H9 (cell line): ENCODE results near the gene ACSF3. TPM values are rescaled to one million over a fixed set of nuclear protein-coding genes. Genes with fewer than 3 reads are reported as not detected.

Experiments used
- DNase-seq: peaks from one replicate; pipeline ENCODE4 v3.0.0-alpha.2; 2017
- H2AFZ ChIP-seq: one replicate; pipeline ENCODE4 v1.6.1; 2013; ENCODE audit warnings: mild to moderate bottlenecking, low read length, control low read depth, moderate library complexity
- H2AK5ac ChIP-seq: 2 replicates; pipeline ENCODE4 v1.6.1; 2013; ENCODE audit warnings: low read length, control low read depth, mixed read lengths; ENCODE audit not compliant: insufficient read length
- H2BK120ac ChIP-seq: one replicate; pipeline ENCODE4 v1.6.1; 2013; ENCODE audit warnings: low read depth, mild to moderate bottlenecking, low read length, control low read depth, inconsistent platforms; ENCODE audit not compliant: poor library complexity, severe bottlenecking
- H2BK12ac ChIP-seq: 2 replicates; pipeline ENCODE4 v1.6.1; 2013; ENCODE audit warnings: low read length, control low read depth, mixed read lengths, low read depth; ENCODE audit not compliant: insufficient read length
- H2BK15ac ChIP-seq: 2 replicates; pipeline ENCODE4 v1.6.1; 2013; ENCODE audit warnings: low read depth, low read length, control low read depth
- H2BK20ac ChIP-seq: one replicate; pipeline ENCODE4 v1.6.1; 2013; ENCODE audit warnings: low read depth, mild to moderate bottlenecking, low read length, control low read depth, inconsistent platforms; ENCODE audit not compliant: poor library complexity, severe bottlenecking
- H2BK5ac ChIP-seq: 2 replicates; pipeline ENCODE4 v1.6.1; 2013; ENCODE audit warnings: low read length, control low read depth, mixed read lengths; ENCODE audit not compliant: insufficient read length
- H3K14ac ChIP-seq: 2 replicates; pipeline ENCODE4 v1.6.1; 2013; ENCODE audit warnings: low read length, control low read depth; ENCODE audit not compliant: insufficient read depth
- H3K18ac ChIP-seq: 2 replicates; pipeline ENCODE4 v1.6.1; 2013; ENCODE audit warnings: low read depth, mild to moderate bottlenecking, mixed read lengths, low read length, control low read depth; ENCODE audit not compliant: insufficient read length
- H3K23ac ChIP-seq: 2 replicates; pipeline ENCODE4 v1.6.1; 2013; ENCODE audit warnings: low read length, control low read depth, mixed read lengths, low read depth; ENCODE audit not compliant: insufficient read length
- H3K23me2 ChIP-seq: 2 replicates; pipeline ENCODE4 v1.6.1; 2013; ENCODE audit warnings: low read depth, mild to moderate bottlenecking, mixed read lengths, low read length, control low read depth; ENCODE audit not compliant: insufficient read length, poor library complexity, severe bottlenecking
- H3K27ac ChIP-seq: 2 replicates; pipeline ENCODE4 v1.5.1; 2013; ENCODE audit warnings: low read length, control low read depth, mixed read lengths, low read depth; ENCODE audit not compliant: insufficient read length
- H3K27me3 ChIP-seq: 2 replicates; pipeline ENCODE4 v1.6.1; 2013; ENCODE audit warnings: low read length, control low read depth, inconsistent platforms; ENCODE audit not compliant: insufficient read depth
- H3K4ac ChIP-seq: 2 replicates; pipeline ENCODE4 v1.6.1; 2013; ENCODE audit warnings: low read depth, mild to moderate bottlenecking, control low read depth, inconsistent platforms, low read length, moderate library complexity
- H3K4me1 ChIP-seq: 2 replicates; pipeline ENCODE4 v1.6.1; 2013; ENCODE audit warnings: low read length, control low read depth, inconsistent platforms; ENCODE audit not compliant: insufficient read depth
- H3K4me2 ChIP-seq: 2 replicates; pipeline ENCODE4 v1.6.1; 2013; ENCODE audit warnings: low read length, control low read depth, mixed read lengths; ENCODE audit not compliant: insufficient read length, insufficient read depth
- H3K56ac ChIP-seq: 2 replicates; pipeline ENCODE4 v1.6.1; 2013; ENCODE audit warnings: low read depth, mild to moderate bottlenecking, mixed read lengths, low read length, control low read depth; ENCODE audit not compliant: insufficient read length
- H3K79me1 ChIP-seq: 2 replicates; pipeline ENCODE4 v1.6.1; 2013; ENCODE audit warnings: low read depth, mild to moderate bottlenecking, moderate library complexity, low read length, control low read depth, inconsistent platforms; ENCODE audit not compliant: insufficient read depth, poor library complexity, severe bottlenecking
- H3K79me2 ChIP-seq: 2 replicates; pipeline ENCODE4 v1.6.1; 2013; ENCODE audit warnings: low read length, control low read depth, inconsistent platforms; ENCODE audit not compliant: insufficient read depth
- H3K9ac ChIP-seq: 2 replicates; pipeline ENCODE4 v1.6.1; 2013; ENCODE audit warnings: low read length, control low read depth, mixed read lengths; ENCODE audit not compliant: insufficient read length; ENCODE audit errors: extremely low read depth
- H3K9me3 ChIP-seq: one replicate; pipeline ENCODE4 v1.6.1; 2013; ENCODE audit warnings: low read depth, low read length, inconsistent platforms; ENCODE audit not compliant: control insufficient read depth
- H3T11ph ChIP-seq: one replicate; pipeline ENCODE4 v1.6.1; 2013; ENCODE audit warnings: mild to moderate bottlenecking, low read length, control low read depth, inconsistent platforms
- H4K20me1 ChIP-seq: one replicate; pipeline ENCODE4 v1.6.1; 2013; ENCODE audit not compliant: control insufficient read depth, insufficient read length, insufficient read depth
- H4K5ac ChIP-seq: 2 replicates; pipeline ENCODE4 v1.6.1; 2013; ENCODE audit warnings: low read depth, mild to moderate bottlenecking, mixed read lengths, low read length, control low read depth; ENCODE audit not compliant: insufficient read length
- H4K8ac ChIP-seq: replicated peaks from 2 replicates; pipeline ENCODE4 v1.6.1; 2013; ENCODE audit warnings: low read length, control low read depth, mixed read lengths, low read depth; ENCODE audit not compliant: insufficient read length
- H4K91ac ChIP-seq: 2 replicates; pipeline ENCODE4 v1.6.1; 2013; ENCODE audit warnings: low read depth, mild to moderate bottlenecking, moderate library complexity, mixed read lengths, low read length, control low read depth; ENCODE audit not compliant: insufficient read length
- H3K27ac Mint-ChIP-seq, 3 experiments: 2 replicates in 2 of 3; 3 replicates in 1 of 3; pipeline ENCODE4 v1.8.0; 2020 to 2021; ENCODE audit warnings: mixed read lengths in 3 of 3, mild to moderate bottlenecking in 1 of 3, moderate library complexity in 1 of 3
- H3K27me3 Mint-ChIP-seq: 2 replicates; pipeline ENCODE4 v1.8.0; 2021; ENCODE audit warnings: low read depth, mild to moderate bottlenecking, moderate library complexity, mixed read lengths
- H3K36me3 Mint-ChIP-seq, 3 experiments: 2 replicates in 2 of 3; 3 replicates in 1 of 3; pipeline ENCODE4 v1.8.0; 2020 to 2021; ENCODE audit warnings: low read depth in 3 of 3, mixed read lengths in 3 of 3; ENCODE audit not compliant: insufficient read depth in 1 of 3
- H3K4me1 Mint-ChIP-seq, 2 experiments: 2 replicates each; pipeline ENCODE4 v1.8.0; 2020; ENCODE audit warnings: mixed read lengths in 2 of 2
- H3K4me3 Mint-ChIP-seq, 2 experiments: 2 replicates in 1 of 2; 3 replicates in 1 of 2; pipeline ENCODE4 v1.8.0; 2020 to 2021; ENCODE audit warnings: mild to moderate bottlenecking in 2 of 2, mixed read lengths in 2 of 2, moderate library complexity in 1 of 2
- H3K9me3 Mint-ChIP-seq, 2 experiments: 2 replicates in 1 of 2; 3 replicates in 1 of 2; pipeline ENCODE4 v1.8.0; 2020; ENCODE audit warnings: mild to moderate bottlenecking in 2 of 2, mixed read lengths in 2 of 2, moderate library complexity in 1 of 2
- CTCF ChIP-seq: fragments of 200-600 bp; sonication (generic); conservative IDR thresholded peaks from 3 replicates; pipeline ENCODE4 v1.8.0; 2021; ENCODE audit warnings: antibody characterized with exemption, mild to moderate bottlenecking
- WGBS: extraction: QIAGEN DNeasy Blood & Tissue Kit; methylation state at CpG from one replicate; pipeline ENCODE4 v1.1.7; 2013; ENCODE audit warnings: missing lambda C conversion rate, low lambda C conversion rate, mixed read lengths; ENCODE audit not compliant: insufficient read length; ENCODE audit errors: extremely low coverage; 5-methylcytosine and 5-hydroxymethylcytosine counted together
- total RNA-seq: library from RNA; stranded (reverse); gene quantifications from 2 replicates; pipeline ENCODE4 v1.2.1, GENCODE V29; 2021

Gene ACSF3
- total RNA-seq, 1 experiment from 2014 or later = 31.3 TPM

GRCh38 chr16:89170346-89171215 is 76.9 kb downstream of the ACSF3 start:
- no CpG with 5 or more reads among the region's 34 CpGs for WGBS
- Mint-ChIP-seq H3K27ac (peak overlapping the region in 1 of 3 experiments; percentile 31; a peak in 1 of 7 replicates), H3K4me3 (peak overlapping the region; percentile 56 to 80)

More at GRCh38 chr16:89170346-89171215, 76.9 kb downstream of the ACSF3 start:
- Histone ChIP-seq H3K4ac (no peak overlapping the region), H4K20me1 (no peaks in the 10 kb centered on the region), H3K79me2 (no peaks in the 10 kb centered on the region), H3T11ph (no peak overlapping the region), H3K23ac (no peak overlapping the region), H3K4me2 (peak overlapping the region; percentile 45), H2AFZ (no peak overlapping the region), H3K9ac (no peak overlapping the region), H3K14ac (no peak overlapping the region), H4K8ac (no peak overlapping the region), H3K27me3 (no peaks in the 10 kb centered on the region), H2AK5ac (no peak overlapping the region), H2BK15ac (no peak overlapping the region), H3K9me3 (no peaks in the 10 kb centered on the region), H3K23me2 (peaks cover 6% of the 10 kb centered on the region), H2BK5ac (no peak overlapping the region), H4K5ac (no peak overlapping the region), H2BK20ac (no peak overlapping the region), H2BK12ac (no peak overlapping the region), H3K79me1 (no peaks in the 10 kb centered on the region), H3K18ac (no peak overlapping the region), H2BK120ac (no peak overlapping the region), H3K4me1 (no peaks in the 10 kb centered on the region), H3K56ac (no peak overlapping the region), H4K91ac (no peak overlapping the region), H3K27ac (no peak overlapping the region)
- Mint-ChIP-seq H3K4me1 (peaks cover 12 to 31% of the 10 kb centered on the region in 2 experiments), H3K36me3 (no peaks in the 10 kb centered on the region), H3K9me3 (no peaks in the 10 kb centered on the region), H3K27me3 (peaks cover 21% of the 10 kb centered on the region)
- DNase-seq = peak; percentile 91
- TF ChIP-seq CTCF = peak; percentile 23; the same call in 1 of the 3 replicates
